Stimulated activated CD8-positive, alpha-beta memory T cell treated with anti-CD3 and anti-CD28 coated beads, Interleukin-12 subunit alpha, Interleukin-12 subunit beta, amount 100 ng/mL, for 24 hours (primary cell): Measurements from ENCODE around the gene C1QTNF6.

Experiments
- DNase-seq: peaks from one replicate; pipeline ENCODE4 v3.0.0-alpha.2; 2020; ENCODE audit errors: extremely low read depth

C1QTNF6 gene

DNA sequence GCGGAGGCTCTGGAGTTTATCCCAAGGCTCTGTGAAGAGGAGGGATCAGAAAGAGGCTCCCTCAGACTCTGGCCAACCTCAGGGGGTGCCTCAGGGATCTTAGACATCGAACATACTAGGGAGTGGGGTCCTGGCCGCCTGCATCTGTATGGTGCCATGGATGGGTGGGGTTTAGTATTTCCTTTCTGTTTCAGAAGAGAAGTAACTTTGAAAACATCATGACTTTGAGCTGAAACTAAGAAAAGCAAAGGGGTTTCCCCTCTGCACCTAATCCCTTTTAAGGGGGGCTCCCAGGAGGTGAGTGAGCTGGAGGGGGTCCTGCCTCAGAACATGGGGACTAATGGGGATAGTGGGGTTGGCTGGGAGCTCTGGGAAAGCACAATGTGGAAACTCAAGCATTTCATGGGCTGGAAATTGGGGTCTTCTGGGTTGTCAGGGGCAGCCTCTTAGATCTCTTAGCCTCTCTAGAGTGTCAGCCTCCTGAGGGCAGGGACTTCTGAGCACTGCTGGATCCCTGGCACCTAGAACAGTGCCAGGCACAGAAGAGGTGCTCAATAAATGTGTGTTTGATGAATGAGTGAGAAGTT lies 36.0 kb upstream of the C1QTNF6 start:
- no peak for DNase-seq

DNA sequence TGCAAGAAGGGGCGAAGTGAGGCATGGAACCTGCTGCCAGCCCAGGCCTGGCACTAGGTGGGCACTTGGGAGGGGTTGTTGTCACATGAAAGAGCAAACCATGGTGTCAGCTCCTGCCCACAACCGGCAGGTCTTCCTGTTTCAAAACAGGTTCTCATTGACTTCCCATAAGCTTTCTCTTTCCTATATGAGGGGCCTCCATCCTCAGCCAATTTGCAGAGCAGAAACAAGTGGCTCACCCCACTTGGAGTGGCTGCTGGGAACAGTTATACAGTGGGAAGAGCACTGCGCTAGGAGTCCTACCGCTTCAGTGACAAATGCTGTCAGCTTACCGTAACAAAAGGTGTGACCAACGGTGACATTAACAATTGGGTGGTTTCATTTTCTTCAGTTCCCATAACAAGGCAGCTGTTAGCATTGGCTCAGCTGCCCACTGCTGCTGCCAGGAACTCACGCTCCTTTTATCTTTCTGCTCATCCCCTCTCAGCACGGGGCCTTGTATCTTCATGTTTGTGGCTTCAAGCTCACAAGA lies 34.5 kb upstream of the C1QTNF6 start:
- DNase-seq: no peak

- DNase-seq: no peak
Measured at GRCh38 chr22:37221424-37222333, 33.6 kb upstream of the C1QTNF6 start.

GRCh38 chr22:37220543-37220981 lies 32.5 kb upstream of the C1QTNF6 start:
- DNase-seq: no peak

GRCh38 chr22:37219533-37219932 lies 31.5 kb upstream of the C1QTNF6 start:
- DNase-seq: no peak

DNA sequence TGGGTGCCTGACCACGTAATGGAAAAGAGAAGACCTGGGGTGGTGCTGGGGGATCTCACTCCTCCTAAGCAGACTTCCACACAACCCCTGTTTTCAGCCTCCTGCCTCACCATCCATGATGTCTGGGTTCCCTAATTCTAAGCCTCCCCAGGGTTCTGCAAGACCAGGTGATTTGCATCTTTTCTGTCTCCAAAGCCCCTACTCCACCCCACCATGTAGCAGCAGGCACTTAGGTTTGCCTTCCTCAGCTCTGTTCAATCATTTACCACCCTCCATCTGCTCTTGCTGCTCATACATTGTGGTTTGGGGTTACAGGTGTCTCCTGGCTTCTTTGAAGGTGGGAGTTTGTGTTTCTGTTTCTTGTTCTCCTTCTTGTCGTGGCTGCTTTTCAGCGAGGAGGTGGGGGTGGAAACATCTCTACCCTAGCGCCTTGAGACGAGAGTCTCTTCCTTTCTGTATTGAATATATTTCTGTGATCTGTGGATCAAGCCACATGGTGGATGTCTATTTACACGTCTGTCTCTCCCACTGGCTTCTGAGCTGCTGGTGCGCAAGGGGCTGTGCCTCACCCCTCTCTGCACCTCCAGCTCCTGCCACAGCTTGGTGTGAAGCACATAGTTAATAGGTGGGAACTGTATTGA lies 30.8 kb upstream of the C1QTNF6 start:
- DNase-seq: no peak

DNA sequence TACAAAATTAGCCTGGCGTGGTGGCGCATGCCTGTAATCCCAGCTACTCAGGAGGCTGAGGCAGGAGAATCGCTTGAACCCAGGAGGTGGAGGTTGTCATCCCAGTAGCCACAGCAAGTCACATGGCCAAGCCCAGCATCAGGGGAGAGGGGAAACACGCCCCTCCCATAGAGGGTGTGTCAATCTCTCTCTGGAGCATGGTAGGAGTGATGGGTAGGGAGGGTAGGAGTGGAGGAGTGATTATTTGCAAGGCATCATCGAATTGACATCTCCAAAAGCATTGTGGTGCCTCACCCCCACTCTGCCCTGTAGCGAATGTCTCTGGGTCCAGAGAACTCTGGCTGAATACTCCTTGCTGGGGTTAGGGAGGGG lies 30.3 kb upstream of the C1QTNF6 start:
- no peak for DNase-seq

DNA sequence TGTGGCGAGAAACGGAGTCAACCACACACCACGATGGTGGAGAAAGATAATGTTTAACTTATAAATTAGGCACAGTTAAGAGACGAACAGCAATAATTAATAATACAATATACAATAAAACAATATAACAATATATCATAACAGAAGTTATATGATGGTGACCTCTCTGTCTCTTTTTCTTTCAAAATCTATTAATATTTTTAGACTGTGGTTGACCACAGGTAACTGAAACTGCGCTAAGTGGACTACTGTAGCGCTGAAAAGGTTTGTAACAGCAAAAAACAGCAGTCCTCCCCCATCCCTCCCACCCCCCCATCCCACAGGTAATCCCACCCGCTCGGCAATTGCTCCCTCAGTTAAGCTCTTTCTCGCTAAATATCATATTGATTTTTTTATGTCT lies 27.8 kb upstream of the C1QTNF6 start:
- no peak for DNase-seq

- no peak for DNase-seq
Measured at GRCh38 chr22:37214731-37215030, 26.6 kb upstream of the C1QTNF6 start.

DNA sequence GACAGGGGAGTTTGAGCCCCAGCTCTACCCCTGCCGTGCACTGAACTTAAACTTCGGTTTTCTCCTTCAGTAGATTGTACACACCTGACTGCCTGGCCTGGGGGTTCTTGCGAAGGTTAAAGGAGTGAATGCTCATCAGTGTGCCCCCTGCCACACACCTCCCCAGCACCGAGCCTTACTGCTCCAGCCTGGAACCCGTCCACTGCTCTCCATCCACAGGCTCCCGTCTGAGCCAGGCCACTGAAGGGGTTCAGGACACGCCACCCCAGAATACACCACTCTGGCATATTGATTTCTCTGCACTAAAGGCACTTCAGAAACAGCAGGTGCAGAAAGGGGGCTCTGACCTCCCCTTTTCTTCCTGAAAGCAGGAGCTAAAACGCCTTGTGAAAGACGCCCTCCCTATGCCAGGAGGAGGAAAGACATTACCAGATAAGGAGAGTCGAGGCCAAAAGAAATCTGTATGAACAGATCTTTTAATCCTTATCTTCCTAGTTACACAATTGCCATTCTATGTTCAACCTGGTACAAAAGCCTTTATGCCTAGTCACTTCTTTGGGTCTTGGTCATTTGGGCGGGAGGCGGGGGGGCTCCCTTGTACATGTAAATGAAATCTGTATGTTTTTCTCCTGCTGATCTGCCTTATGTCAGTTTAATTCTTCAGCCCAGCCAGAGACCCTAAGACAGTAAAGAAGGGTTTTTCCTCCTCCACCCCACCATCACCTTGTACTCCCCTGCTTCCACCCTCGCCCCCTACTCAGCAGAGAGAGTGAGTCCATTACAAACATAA lies 26.1 kb upstream of the C1QTNF6 start:
- no peak for DNase-seq

DNA sequence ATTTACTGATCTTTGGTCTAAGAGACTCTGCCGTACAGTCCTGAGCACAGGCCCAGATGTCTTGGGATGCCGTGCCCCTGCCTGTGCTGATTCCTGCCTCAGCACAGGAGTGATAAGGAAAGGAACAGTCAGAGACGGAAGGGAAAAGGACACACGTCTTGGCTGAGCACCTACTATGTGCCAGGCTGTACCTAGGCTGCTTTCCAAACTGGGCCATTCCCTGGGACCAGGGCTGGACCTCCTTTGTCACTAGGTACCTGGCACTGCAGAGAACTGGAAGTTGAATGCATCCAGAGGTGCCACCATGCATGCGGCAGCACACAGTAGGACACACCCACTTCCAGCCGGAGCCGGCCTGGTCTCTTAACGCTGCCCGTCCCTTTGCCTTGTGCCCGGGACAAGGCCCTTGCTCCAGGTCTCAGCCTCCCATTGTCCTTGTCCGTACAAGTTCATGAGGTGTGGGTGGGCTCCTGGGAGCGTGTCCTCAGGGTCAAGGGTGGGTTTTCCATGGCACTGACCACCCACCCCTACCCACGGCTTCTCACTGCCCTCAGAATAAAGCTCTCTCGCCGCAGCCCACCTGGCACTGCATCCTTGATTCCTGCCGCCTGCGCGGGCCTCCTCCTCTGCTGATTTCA lies 25.3 kb upstream of the C1QTNF6 start:
- DNase-seq: no peak

GRCh38 chr22:37212174-37212906 lies 24.3 kb upstream of the C1QTNF6 start, which contains the start of gene SSTR3:
SSTR3 (minus strand) TSS chr22:37212477; CDS start chr22:37207803, 4,674 bp downstream.
- DNase-seq: no peak

- no peak for DNase-seq
Measured at GRCh38 chr22:37211866-37212173, 23.8 kb upstream of the C1QTNF6 start.

- DNase-seq: no peak
Measured at GRCh38 chr22:37211075-37211865, 23.2 kb upstream of the C1QTNF6 start.

- no peak for DNase-seq
Measured at GRCh38 chr22:37210041-37210803, 22.2 kb upstream of the C1QTNF6 start.

GRCh38 chr22:37209140-37209845 lies 21.2 kb upstream of the C1QTNF6 start:
- DNase-seq: no peak

GRCh38 chr22:37208401-37209139 lies 20.5 kb upstream of the C1QTNF6 start:
- no peak for DNase-seq

- DNase-seq: no peak
Measured at GRCh38 chr22:37207981-37208380, 19.9 kb upstream of the C1QTNF6 start.
